RWPE1 (cell line): ENCODE results near the gene TRAF3.

Experiments
- CTCF ChIA-PET: fragments of 350-600 bp; sonication (Branson Sonifier 250); formaldehyde crosslinking; extraction: SDS; loops from one replicate; lab custom pipeline; 2021; lab: Yijun Ruan, JAX
- POLR2A ChIA-PET: fragments of 400-600 bp; formaldehyde crosslinking; extraction: SDS; loops from one replicate; lab custom pipeline; 2020; ENCODE audit warnings: antibody characterized with exemption; ENCODE audit not compliant: low non-redundant PET; lab: Yijun Ruan, JAX
- DNase-seq: peaks from one replicate; pipeline ENCODE4 v3.0.0; 2012; ENCODE audit warnings: low spot score
- H3K27ac ChIP-seq: fragments of 450-650 bp; 2 replicates; pipeline ENCODE4 v1.5.1; 2017
- CTCF ChIP-seq: fragments of 450-650 bp; conservative IDR thresholded peaks from 2 replicates; pipeline ENCODE4 v1.5.1; 2017; ENCODE audit warnings: low read depth, mild to moderate bottlenecking

Gene TRAF3

GRCh38 chr14:102805941-102806340 lies 28.7 kb downstream of the TRAF3 start:
- H3K27ac ChIP-seq: no peak overlapping the region
- POLR2A ChIA-PET: no interaction called here
- DNase-seq: no peak
- no peak for TF ChIP-seq CTCF
- CTCF ChIA-PET: interaction anchor here (0.6 kb wide), 1 partner anchor 31 kb away, joined by 4 read pairs; no protein-coding TSS in a partner anchor

- ChIA-PET CTCF (interaction anchor here (0.6 kb wide), 1 partner anchor 31 kb away, joined by 4 read pairs; no protein-coding TSS in a partner anchor), POLR2A (no interaction called here)
- no peak for TF ChIP-seq CTCF
- H3K27ac ChIP-seq: no peak overlapping the region
- no peak for DNase-seq
Measured at GRCh38 chr14:102806447-102806846, 29.2 kb downstream of the TRAF3 start.

- ChIA-PET CTCF (no interaction called here), POLR2A (no interaction called here)
- H3K27ac ChIP-seq: peak overlapping the region; percentile 36
Measured at GRCh38 chr14:102807013-102807406, 29.8 kb downstream of the TRAF3 start.

GRCh38 chr14:102809870-102810269 lies 32.6 kb downstream of the TRAF3 start:
- no peak overlapping the region for H3K27ac ChIP-seq
- CTCF ChIA-PET: interaction anchor here (0.6 kb wide), 1 partner anchor 135 kb away, joined by 4 read pairs; no protein-coding TSS in a partner anchor
- no peak for TF ChIP-seq CTCF
- POLR2A ChIA-PET: no interaction called here
- DNase-seq: no peak

More at GRCh38 chr14:102807013-102807406, 29.8 kb downstream of the TRAF3 start:
- DNase-seq: no peak
- TF ChIP-seq CTCF: no peak

GRCh38 chr14:102810523-102810922 lies 33.3 kb downstream of the TRAF3 start:
- ChIA-PET POLR2A (no interaction called here), CTCF (no interaction called here)
- no peak for TF ChIP-seq CTCF
- DNase-seq: no peak
- no peak overlapping the region for H3K27ac ChIP-seq

- ChIA-PET CTCF (no interaction called here), POLR2A (no interaction called here)
- H3K27ac ChIP-seq: no peak overlapping the region
- no peak for TF ChIP-seq CTCF
- DNase-seq: no peak
Measured at GRCh38 chr14:102811254-102811963, 34.2 kb downstream of the TRAF3 start.
